ENCODE measurements around the gene PPIG.

GRCh38 chr2:169573160-169573973 is 10.8 kb upstream of the PPIG start, which contains the start of gene FASTKD1:
- TF ChIP-seq ZNF404 (tag by site-specific recombination; IDR thresholded peaks at IDR 0.05): no peak
- TF ChIP-seq CTCF (tag by site-specific recombination; IDR thresholded peaks at IDR 0.05): no peak
- 0 out of 2 replicates have a peak, but pooled peaks have one; percentile 50 for TF ChIP-seq ZBTB8A (tag by site-specific recombination; IDR thresholded peaks at IDR 0.05)
- no peak for TF ChIP-seq ZNF416 (tag by site-specific recombination; IDR thresholded peaks at IDR 0.05)
- TF ChIP-seq, protein P1, sequence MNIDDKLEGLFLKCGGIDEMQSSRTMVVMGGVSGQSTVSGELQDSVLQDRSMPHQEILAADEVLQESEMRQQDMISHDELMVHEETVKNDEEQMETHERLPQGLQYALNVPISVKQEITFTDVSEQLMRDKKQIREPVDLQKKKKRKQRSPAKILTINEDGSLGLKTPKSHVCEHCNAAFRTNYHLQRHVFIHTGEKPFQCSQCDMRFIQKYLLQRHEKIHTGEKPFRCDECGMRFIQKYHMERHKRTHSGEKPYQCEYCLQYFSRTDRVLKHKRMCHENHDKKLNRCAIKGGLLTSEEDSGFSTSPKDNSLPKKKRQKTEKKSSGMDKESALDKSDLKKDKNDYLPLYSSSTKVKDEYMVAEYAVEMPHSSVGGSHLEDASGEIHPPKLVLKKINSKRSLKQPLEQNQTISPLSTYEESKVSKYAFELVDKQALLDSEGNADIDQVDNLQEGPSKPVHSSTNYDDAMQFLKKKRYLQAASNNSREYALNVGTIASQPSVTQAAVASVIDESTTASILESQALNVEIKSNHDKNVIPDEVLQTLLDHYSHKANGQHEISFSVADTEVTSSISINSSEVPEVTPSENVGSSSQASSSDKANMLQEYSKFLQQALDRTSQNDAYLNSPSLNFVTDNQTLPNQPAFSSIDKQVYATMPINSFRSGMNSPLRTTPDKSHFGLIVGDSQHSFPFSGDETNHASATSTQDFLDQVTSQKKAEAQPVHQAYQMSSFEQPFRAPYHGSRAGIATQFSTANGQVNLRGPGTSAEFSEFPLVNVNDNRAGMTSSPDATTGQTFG (tag by site-specific recombination; IDR thresholded peaks at IDR 0.05; ENCODE audit: borderline replicate concordance): no peak

All from HEK293 (cell line).